HG03520 (cell line): ENCODE measurements around the gene ZBTB25.

Experiments used
- ATAC-seq: cut with Tn5 transposase; IDR thresholded peaks from one replicate; pipeline ENCODE4 v1.9.1; 2021; ENCODE audit warnings: mild to moderate bottlenecking, moderate library complexity; ENCODE audit not compliant: unreplicated experiment

The ZBTB25 gene

GRCh38 chr14:64444984-64445845 lies 58.4 kb downstream of the ZBTB25 start:
- peak; percentile 96 for ATAC-seq

- ATAC-seq, result no peak
Observed at GRCh38 chr14:64444140-64444539, 59.5 kb downstream of the ZBTB25 start.

GRCh38 chr14:64442300-64442988 lies 61.2 kb downstream of the ZBTB25 start:
- no peak for ATAC-seq

GRCh38 chr14:64440494-64440893 lies 63.1 kb downstream of the ZBTB25 start:
- no peak for ATAC-seq

GRCh38 chr14:64439141-64439540 lies 64.5 kb downstream of the ZBTB25 start:
- no peak for ATAC-seq

GRCh38 chr14:64438181-64438841 lies 65.3 kb downstream of the ZBTB25 start:
- ATAC-seq, result no peak

GRCh38 chr14:64434528-64434927 lies 69.1 kb downstream of the ZBTB25 start:
- no peak for ATAC-seq

GRCh38 chr14:64423987-64424386 lies 79.7 kb downstream of the ZBTB25 start:
- ATAC-seq, result no peak

- no peak for ATAC-seq
Observed at GRCh38 chr14:64422756-64423155, 80.9 kb downstream of the ZBTB25 start.

GRCh38 chr14:64422005-64422404 lies 81.6 kb downstream of the ZBTB25 start:
- ATAC-seq, result no peak

GRCh38 chr14:64421166-64421565 lies 82.5 kb downstream of the ZBTB25 start:
- ATAC-seq, result no peak

GRCh38 chr14:64419003-64419402 lies 84.6 kb downstream of the ZBTB25 start:
- no peak for ATAC-seq

GRCh38 chr14:64417771-64418125 lies 85.9 kb downstream of the ZBTB25 start:
- ATAC-seq, result no peak

- no peak for ATAC-seq
Observed at GRCh38 chr14:64417055-64417770, 86.4 kb downstream of the ZBTB25 start.

GRCh38 chr14:64416348-64416932 lies 87.2 kb downstream of the ZBTB25 start:
- no peak for ATAC-seq

GRCh38 chr14:64412237-64412636 lies 91.4 kb downstream of the ZBTB25 start:
- no peak for ATAC-seq

- no peak for ATAC-seq
Observed at GRCh38 chr14:64411001-64411400, 92.6 kb downstream of the ZBTB25 start.

GRCh38 chr14:64410084-64410774 lies 93.4 kb downstream of the ZBTB25 start:
- no peak for ATAC-seq

- ATAC-seq, result no peak
Observed at GRCh38 chr14:64409126-64409920, 94.3 kb downstream of the ZBTB25 start.
